Activated naive CD4-positive, alpha-beta T cell treated with anti-CD3 and anti-CD28 coated beads, Interleukin-2, amount 50 U/mL, for 24 hours (primary cell): Measurements from ENCODE around the gene MFSD6.
A peak's percentile ranks its signal among the peaks of the same experiment; 100 is the strongest.
"Not testable (repeated sequence)": the region's sequence is repeated elsewhere in the genome, so short reads cannot be mapped to it uniquely, and the experiment has no call there.

ENCODE experiments used
- H3K27ac Mint-ChIP-seq: one replicate; pipeline ENCODE4 v1.8.0; 2021; ENCODE audit warnings: mild to moderate bottlenecking, mixed read lengths
- H3K27me3 Mint-ChIP-seq: one replicate; pipeline ENCODE4 v1.8.0; 2021; ENCODE audit warnings: mixed read lengths
- H3K36me3 Mint-ChIP-seq: one replicate; pipeline ENCODE4 v1.8.0; 2021; ENCODE audit warnings: mixed read lengths
- H3K4me1 Mint-ChIP-seq: one replicate; pipeline ENCODE4 v1.8.0; 2021; ENCODE audit warnings: mixed read lengths
- H3K4me3 Mint-ChIP-seq: one replicate; pipeline ENCODE4 v1.8.0; 2021; ENCODE audit warnings: mild to moderate bottlenecking, mixed read lengths
- H3K9me3 Mint-ChIP-seq: one replicate; pipeline ENCODE4 v1.8.0; 2021; ENCODE audit warnings: mixed read lengths

MFSD6 gene

DNA sequence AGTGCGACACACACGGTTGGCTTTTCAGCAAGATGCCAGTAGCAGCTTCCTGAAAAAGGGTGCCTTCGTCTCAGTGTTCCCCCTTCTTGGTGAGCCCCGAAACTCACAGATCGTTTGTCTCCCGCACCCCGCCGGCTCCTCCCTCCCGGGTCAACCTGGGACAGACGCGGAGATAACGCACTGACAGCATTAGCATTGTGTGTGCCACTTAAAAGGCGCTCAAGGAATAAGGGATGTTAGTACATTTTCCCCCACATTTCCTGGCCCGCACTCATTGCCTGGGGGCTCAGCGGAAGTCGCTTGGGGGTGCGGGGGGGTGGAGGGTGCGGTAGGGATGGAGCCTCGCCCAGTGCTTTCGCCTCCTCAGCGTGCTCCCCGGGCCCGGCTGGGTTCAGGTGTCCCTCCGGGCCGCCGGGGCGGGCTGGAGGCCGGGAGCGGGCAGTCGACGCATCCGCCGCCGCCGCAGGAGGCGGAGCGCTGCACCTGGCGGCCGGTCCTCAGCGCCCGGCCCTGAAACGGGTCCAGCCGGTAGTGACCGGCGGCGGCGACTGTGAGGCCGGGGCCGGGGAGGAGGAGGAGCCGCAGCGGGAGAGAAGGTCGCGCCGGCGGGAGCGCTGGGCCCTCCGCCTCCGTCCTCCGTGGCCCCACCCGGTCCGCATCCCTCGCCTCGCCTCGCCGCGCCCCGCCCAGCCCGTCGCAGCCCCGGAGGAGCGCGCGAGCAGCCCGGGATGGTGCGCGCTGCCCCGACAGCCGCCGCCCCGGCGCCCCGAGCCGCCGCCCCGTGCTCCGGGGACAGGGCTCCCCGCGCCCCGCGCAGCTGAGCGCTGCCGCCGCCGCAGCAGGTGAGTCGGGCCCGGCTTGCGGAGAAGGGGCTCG is at the start of gene MFSD6:
MFSD6 (plus strand) TSS at position 694 of the 876 bp plus-strand sequence. CDS start 27,675 bp downstream, outside the sequence.
- H3K4me3 Mint-ChIP-seq = peak within 1 kb of the TSS; percentile 87
- peaks cover 1% of the 10 kb centered on the region for H3K36me3 Mint-ChIP-seq
- peak within 1 kb of the TSS; percentile 93 for H3K27ac Mint-ChIP-seq
- peaks cover 40% of the 10 kb centered on the region for H3K4me1 Mint-ChIP-seq
- H3K27me3 Mint-ChIP-seq = no peaks in the 10 kb centered on the region
- H3K9me3 Mint-ChIP-seq = no peaks in the 10 kb centered on the region

DNA sequence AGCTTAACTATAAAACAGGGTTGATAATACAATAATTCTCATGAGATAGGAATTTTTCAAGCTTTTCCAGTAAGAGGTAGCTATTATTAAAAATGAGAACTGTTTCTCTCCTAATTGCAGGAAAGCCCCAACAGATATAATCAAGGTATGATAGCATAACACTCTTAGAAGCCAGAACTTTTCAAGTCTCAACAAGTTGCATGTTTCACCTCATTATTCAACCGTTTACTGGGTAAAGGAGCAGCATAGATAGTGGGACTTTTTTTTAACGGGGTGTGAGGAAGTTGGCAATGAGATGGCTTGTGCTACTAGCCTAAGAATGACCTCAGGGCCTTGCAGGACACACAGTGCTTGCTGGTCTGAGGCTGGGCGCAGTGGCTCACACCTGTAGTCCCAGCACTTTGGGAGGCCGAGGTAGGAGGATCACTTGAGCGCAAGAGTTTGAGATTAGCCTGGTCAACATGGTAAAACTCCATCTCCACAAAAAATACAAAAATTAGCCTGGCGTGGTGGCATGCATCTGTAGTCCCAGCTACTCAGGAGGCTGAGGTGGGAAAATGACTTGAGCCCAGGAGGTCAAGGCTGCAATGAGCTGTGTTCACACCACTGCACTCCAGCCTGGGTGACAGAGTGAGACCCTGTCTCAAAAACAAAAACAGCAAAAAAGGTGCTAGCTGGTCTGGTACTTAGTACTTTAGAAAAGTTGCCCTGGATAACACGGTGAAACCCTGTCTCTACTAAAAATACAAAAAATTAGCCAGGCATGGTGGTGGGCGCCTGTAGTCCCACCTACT is 49.3 kb upstream of the MFSD6 start:
- not testable (repeated sequence) for H3K36me3 Mint-ChIP-seq, H3K27me3 Mint-ChIP-seq, H3K9me3 Mint-ChIP-seq, H3K27ac Mint-ChIP-seq
- peaks cover 37% of the 10 kb centered on the region for H3K4me1 Mint-ChIP-seq
- H3K4me3 Mint-ChIP-seq = peak overlapping the region; percentile 39

DNA sequence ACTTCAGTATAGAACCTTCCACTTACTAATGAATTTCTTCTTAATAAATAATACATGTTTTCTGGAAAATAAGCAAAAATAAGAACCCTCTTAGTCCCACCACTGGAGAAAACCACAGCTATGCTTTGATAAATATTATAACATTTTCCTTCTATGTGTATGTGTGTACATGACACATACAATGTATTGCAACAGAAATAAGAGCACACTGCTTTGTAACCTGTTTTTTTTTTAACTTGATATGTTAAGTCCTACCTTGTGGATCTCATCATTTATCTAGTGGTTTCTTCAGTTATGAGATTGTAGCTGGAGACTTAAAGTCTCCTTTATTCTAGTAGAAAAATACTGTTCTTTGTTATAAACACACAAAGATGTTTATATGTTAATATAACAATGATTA is 47.6 kb upstream of the MFSD6 start:
- Mint-ChIP-seq H3K4me1 (peaks cover 37% of the 10 kb centered on the region), H3K9me3 (no peaks in the 10 kb centered on the region), H3K27me3 (no peaks in the 10 kb centered on the region), H3K36me3 (peaks cover 5% of the 10 kb centered on the region), H3K4me3 (peak overlapping the region; percentile 94), H3K27ac (no peak overlapping the region)

DNA sequence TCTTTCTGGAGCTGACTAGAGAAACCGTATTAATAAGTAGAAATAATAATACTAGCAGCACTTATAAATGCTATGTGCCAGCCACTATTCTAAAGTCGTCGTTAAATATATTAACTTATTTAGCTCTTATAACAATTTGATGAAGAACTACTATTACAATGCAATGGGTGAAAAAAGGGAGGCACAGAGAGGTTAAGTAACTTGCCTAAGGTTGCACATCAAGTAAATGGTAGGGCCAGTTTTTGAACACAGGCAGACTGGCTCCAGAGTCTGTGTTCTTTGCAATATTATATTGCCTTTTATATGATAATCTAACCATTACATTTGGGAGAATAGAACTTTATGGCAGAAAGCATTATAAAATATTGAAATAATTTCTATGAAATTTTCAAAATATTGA is 47.2 kb upstream of the MFSD6 start:
- Mint-ChIP-seq H3K27ac (no peak overlapping the region), H3K4me1 (peaks cover 37% of the 10 kb centered on the region), H3K4me3 (no peak overlapping the region), H3K9me3 (no peaks in the 10 kb centered on the region), H3K36me3 (peaks cover 5% of the 10 kb centered on the region), H3K27me3 (no peaks in the 10 kb centered on the region)

DNA sequence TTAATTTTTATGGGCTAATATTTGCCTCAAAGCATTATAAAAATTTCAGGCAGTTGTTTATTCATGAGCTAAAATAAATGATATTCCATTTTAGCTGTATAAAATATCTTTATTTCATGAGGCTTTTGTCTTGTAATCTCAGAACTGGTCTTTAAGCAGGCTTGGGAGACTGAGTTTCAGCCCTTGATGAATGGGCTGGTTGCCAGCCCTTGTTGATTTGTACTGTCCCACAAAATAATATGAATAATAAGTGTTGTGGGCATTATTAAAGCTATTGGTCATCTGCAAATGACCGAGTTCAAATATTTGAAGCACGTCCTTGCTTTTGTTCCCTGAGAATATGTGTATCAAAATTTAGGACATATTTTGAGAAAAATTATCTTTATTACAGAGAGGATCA is 46.6 kb upstream of the MFSD6 start:
- Mint-ChIP-seq H3K4me3 (no peak overlapping the region), H3K4me1 (peaks cover 37% of the 10 kb centered on the region), H3K27ac (no peak overlapping the region)

DNA sequence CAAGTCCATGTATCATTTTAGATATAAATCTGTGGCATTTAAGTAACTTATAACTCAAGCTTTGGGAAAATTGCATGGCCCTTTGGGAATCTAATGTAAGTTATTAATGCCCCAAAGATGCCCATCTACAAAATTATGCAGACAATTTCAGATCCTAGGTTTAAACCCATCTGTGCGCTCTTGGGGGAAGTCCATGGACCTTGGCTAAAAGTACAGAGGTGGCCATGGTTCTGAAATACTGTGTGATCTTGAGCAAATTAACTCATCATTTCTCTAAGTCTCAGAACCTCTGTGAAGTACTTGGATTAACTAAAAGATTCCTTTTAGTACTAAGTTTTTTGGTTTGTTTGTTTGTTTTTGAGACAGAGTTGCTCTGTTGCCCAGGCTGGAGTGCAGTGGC is 45.3 kb upstream of the MFSD6 start:
- Mint-ChIP-seq H3K27ac (no peak overlapping the region), H3K36me3 (peaks cover 6% of the 10 kb centered on the region), H3K9me3 (no peaks in the 10 kb centered on the region), H3K4me3 (no peak overlapping the region), H3K27me3 (no peaks in the 10 kb centered on the region), H3K4me1 (peaks cover 37% of the 10 kb centered on the region)

More for the DNA sequence above, 46.6 kb upstream of the MFSD6 start:
- Mint-ChIP-seq H3K27me3 (no peaks in the 10 kb centered on the region), H3K9me3 (no peaks in the 10 kb centered on the region), H3K36me3 (peaks cover 5% of the 10 kb centered on the region)

DNA sequence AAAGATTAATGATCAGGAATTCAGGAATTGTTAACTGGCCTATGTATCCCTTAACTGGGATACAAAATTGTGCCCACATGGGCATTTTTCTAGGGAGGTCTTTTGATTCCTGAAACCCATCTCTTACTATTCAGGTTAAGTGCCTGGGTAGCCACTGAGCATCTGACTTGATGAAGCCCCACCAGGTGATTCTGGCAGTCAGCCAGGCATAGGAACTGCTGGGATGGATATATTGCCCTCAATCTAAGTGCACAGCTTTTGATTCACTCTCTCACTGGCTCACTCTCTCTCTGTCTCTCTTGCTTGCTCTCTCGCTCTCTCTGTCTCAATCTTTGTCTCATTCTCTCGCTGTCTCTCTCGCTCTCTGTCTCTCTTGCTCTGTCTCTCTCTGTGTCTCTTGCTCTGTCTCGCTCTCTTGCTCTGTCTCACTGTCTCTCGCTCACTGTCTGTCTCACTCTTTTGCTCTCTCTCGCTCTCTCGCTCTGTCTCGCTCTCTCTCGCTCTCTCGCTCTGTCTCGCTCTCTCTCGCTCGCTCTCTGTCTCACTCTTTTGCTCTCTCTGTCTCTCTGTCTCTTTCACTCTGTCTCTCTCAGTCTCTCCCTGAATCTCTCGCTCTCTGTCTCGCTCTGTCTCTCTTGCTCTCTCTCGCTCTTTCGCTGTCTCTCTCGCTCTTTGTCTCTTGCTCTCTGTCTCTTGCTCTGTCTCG is 42.5 kb upstream of the MFSD6 start:
- peaks cover 6% of the 10 kb centered on the region for H3K36me3 Mint-ChIP-seq
- no peaks in the 10 kb centered on the region for H3K9me3 Mint-ChIP-seq
- H3K27ac Mint-ChIP-seq = no peak overlapping the region
- H3K4me1 Mint-ChIP-seq = peaks cover 17% of the 10 kb centered on the region
- H3K4me3 Mint-ChIP-seq = no peak overlapping the region
- H3K27me3 Mint-ChIP-seq = no peaks in the 10 kb centered on the region

DNA sequence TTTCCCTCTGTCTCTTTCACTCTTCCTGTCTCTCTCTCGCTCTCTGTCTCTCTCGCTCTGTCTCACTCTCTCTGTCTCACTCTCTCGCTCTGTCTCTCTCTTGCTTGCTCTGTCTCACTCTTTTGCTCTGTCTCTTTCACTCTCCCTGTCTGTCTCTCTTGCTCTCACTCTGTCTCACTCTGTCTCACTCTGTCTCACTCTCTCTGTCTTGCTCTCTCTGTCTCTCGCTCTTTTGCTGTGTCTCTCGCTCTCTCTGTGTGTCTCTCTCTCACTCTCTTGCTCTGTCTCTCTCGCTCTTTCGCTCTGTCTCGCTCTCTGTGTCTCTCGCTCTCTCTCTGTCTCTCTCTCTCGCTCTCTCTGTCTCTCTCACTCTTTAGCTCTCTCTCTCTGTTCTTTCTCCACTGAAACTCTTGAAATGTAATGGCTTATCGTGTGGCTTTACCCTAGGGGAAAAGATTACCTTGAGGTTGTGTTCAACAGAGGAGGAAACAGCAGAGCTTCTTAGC is 41.9 kb upstream of the MFSD6 start:
- H3K36me3 Mint-ChIP-seq = peaks cover 6% of the 10 kb centered on the region
- H3K9me3 Mint-ChIP-seq = no peaks in the 10 kb centered on the region
- no peak overlapping the region for H3K27ac Mint-ChIP-seq
- peaks cover 10% of the 10 kb centered on the region for H3K4me1 Mint-ChIP-seq
- no peak overlapping the region for H3K4me3 Mint-ChIP-seq
- no peaks in the 10 kb centered on the region for H3K27me3 Mint-ChIP-seq

DNA sequence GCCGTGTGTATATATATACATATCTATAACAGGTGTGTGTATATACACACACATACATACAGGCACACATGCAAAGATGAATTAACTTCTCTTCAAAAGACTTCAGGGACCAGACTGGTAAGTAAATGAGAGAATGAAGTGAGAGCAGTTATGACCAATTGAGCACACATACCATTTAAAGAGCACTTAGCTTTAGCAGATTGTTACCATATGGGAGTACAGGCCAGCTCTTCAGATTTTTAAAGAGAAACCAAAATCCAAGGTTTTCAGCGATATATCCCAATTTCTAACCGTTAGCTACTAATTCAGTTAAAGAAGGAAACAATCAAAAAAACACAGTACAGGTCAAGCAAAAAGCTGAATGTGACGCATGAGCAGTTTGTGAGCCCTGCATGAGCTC is 41.1 kb upstream of the MFSD6 start:
- peaks cover 6% of the 10 kb centered on the region for H3K4me1 Mint-ChIP-seq
- H3K4me3 Mint-ChIP-seq = no peak overlapping the region
- H3K27me3 Mint-ChIP-seq = no peaks in the 10 kb centered on the region
- H3K9me3 Mint-ChIP-seq = no peaks in the 10 kb centered on the region
- H3K36me3 Mint-ChIP-seq = peaks cover 5% of the 10 kb centered on the region
- no peak overlapping the region for H3K27ac Mint-ChIP-seq

DNA sequence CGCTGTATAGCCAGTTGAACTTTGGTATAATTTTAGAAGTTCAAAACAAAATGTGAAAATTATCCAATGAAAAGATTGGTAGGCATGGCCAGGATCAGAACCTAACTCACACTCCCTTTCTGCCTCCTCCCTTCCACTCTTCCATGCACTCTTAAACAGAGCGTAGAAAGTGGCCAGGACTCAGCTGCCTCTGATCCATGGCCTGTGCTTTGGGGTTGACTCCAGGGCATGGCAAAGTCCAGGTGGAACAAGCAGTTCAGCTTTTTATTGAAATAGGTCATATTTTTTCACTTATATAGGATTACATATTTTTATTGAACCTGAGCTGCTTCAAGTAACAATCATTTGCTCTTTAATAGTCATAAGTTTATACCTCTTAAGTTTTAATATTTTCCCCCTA is 38.5 kb upstream of the MFSD6 start:
- Mint-ChIP-seq H3K27me3 (no peaks in the 10 kb centered on the region), H3K27ac (no peak overlapping the region), H3K4me3 (no peak overlapping the region), H3K36me3 (peaks cover 1% of the 10 kb centered on the region), H3K4me1 (no peaks in the 10 kb centered on the region), H3K9me3 (no peaks in the 10 kb centered on the region)

DNA sequence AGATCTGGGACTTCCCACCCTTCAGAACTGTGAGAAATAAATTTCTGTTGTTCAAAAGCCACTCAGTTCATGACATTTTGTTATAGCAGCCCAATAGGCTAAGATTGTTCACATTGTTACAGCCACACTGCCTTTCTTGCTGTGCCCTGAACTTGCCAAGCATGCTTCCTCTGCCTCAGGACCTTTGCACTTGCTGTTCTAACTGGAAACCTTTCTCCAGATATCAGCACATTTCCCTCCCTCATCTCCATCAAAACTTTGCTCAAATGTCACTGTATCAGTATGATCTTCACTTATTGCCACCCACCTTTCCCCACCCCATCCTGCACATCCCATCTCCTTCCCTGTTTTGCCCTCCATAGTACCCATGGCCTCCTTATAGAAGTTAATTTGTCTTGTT is 32.1 kb upstream of the MFSD6 start:
- Mint-ChIP-seq H3K36me3 (no peaks in the 10 kb centered on the region), H3K9me3 (no peaks in the 10 kb centered on the region), H3K27ac (no peak overlapping the region), H3K4me1 (no peaks in the 10 kb centered on the region), H3K4me3 (no peak overlapping the region), H3K27me3 (no peaks in the 10 kb centered on the region)

DNA sequence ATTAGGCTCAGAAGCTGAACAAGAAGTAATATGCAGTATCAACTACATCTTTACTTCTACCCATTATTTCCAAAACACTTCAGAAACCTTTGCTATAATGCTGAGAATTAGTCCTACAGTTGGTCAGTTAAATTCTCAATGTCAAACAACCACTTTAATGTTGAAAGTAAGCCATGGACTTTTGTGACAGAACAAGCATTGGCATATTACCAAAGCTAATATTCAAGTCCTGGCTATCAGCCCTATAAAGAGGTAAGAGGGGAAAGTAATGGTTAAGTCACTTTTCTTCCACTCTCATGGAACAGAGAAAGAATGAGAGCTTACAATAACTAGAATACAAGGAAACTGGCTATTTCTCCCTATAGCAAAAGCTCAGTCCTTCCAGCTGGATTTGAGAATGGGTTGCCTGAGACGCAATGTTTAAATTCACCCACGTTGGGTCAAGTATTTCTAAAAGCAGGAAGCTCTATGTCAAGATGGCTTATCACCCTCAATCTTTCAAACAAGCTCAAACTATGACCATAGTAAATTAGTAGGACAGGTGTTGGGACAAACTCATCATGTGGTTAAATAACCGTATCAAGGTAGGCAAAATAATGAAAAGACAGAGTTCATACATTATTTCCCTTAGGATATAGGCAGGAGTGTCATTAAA is 31.4 kb upstream of the MFSD6 start:
- no peak overlapping the region for H3K4me3 Mint-ChIP-seq
- no peaks in the 10 kb centered on the region for H3K27me3 Mint-ChIP-seq
- H3K36me3 Mint-ChIP-seq = no peaks in the 10 kb centered on the region
- H3K4me1 Mint-ChIP-seq = no peaks in the 10 kb centered on the region
- no peak overlapping the region for H3K27ac Mint-ChIP-seq
- H3K9me3 Mint-ChIP-seq = no peaks in the 10 kb centered on the region

DNA sequence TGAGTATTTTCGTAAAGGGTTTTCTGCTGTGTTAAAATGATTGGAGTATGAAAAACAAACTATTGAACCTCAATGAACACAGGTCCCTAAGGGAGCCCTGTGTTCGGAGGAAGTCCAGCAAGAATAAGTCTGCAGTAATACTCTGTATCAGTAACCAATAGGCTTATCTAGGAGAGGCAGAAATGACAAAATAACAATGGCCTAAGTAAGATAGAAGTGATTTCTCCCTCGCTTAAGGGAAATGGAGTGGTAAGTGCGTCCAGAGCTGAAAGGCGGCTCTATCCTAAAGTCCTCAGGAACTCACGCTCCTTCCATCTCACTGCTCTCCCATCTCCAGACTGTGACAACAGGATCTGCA is 29.3 kb upstream of the MFSD6 start:
- H3K27ac Mint-ChIP-seq = no peak overlapping the region

DNA sequence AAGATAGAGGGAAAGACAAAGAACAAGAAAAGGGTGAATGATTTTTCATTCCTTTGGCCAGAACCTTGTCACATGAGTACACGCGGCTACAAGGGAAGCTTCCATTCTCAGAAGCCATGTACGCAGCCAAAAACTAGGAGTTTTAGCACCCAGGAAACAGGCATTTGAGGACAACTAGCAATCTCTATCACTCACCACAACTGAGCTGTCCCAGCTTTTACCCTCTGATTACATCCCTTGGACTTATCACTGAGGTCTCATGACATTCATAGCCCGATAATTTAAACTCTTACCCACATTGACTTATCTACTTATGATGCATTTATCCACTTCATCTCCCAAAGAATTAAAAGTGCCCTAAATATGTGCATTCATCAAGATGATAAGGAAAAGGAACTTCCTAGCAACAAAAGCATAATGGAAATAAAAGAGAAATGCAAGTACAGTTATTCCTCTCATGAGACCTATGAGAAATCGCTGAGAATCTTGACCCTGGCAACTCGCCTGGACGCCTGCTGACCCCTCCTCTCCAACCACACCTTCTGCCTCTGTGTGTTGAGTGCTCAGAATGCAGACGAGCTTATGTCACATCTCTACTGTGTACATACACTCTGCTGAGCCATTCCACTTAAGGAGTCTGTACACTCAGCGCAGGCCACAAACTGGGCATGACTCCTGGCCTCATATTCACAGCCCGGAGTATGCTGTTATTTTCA is 28.7 kb upstream of the MFSD6 start:
- peaks cover 7% of the 10 kb centered on the region for H3K4me1 Mint-ChIP-seq
- no peaks in the 10 kb centered on the region for H3K36me3 Mint-ChIP-seq
- H3K27ac Mint-ChIP-seq = no peak overlapping the region
- no peaks in the 10 kb centered on the region for H3K9me3 Mint-ChIP-seq
- no peaks in the 10 kb centered on the region for H3K27me3 Mint-ChIP-seq
- no peak overlapping the region for H3K4me3 Mint-ChIP-seq

More for the DNA sequence above, 29.3 kb upstream of the MFSD6 start:
- no peaks in the 10 kb centered on the region for H3K9me3 Mint-ChIP-seq
- H3K4me3 Mint-ChIP-seq = no peak overlapping the region
- no peaks in the 10 kb centered on the region for H3K36me3 Mint-ChIP-seq
- peaks cover 7% of the 10 kb centered on the region for H3K4me1 Mint-ChIP-seq
- no peaks in the 10 kb centered on the region for H3K27me3 Mint-ChIP-seq
